HUES6 (cell line): ENCODE measurements around the gene CPSF4L.

Source experiments
- H3K27ac ChIP-seq: 2 replicates; pipeline ENCODE4 v1.7.0; 2013; ENCODE audit warnings: low read depth, mild to moderate bottlenecking, low read length, inconsistent platforms
- H3K27me3 ChIP-seq: 2 replicates; pipeline ENCODE4 v1.6.1; 2013; ENCODE audit warnings: low read length; ENCODE audit not compliant: control insufficient read depth, insufficient read depth
- H3K36me3 ChIP-seq: 2 replicates; pipeline ENCODE4 v1.6.1; 2013; ENCODE audit warnings: low read length; ENCODE audit not compliant: control insufficient read depth, insufficient read depth
- H3K4me1 ChIP-seq: 2 replicates; pipeline ENCODE4 v1.6.1; 2013; ENCODE audit warnings: low read length; ENCODE audit not compliant: control insufficient read depth, insufficient read depth
- H3K4me3 ChIP-seq: 2 replicates; pipeline ENCODE4 v1.5.1; 2013; ENCODE audit warnings: low read depth, low read length
- H3K9ac ChIP-seq: one replicate; pipeline ENCODE4 v1.6.1; 2013; ENCODE audit warnings: mild to moderate bottlenecking, low read length
- H3K9me3 ChIP-seq: 2 replicates; pipeline ENCODE4 v1.6.1; 2013; ENCODE audit warnings: low read depth, low read length; ENCODE audit not compliant: control insufficient read depth, insufficient read depth

The CPSF4L gene

GRCh38 chr17:73251871-73252270 is 9.8 kb downstream of the CPSF4L start:
- Histone ChIP-seq H3K4me3 (no peak overlapping the region), H3K4me1 (peaks cover 7% of the 10 kb centered on the region), H3K27me3 (no peaks in the 10 kb centered on the region), H3K9ac (no peak overlapping the region), H3K27ac (no peak overlapping the region), H3K36me3 (peaks cover 17% of the 10 kb centered on the region), H3K9me3 (no peaks in the 10 kb centered on the region)

DNA sequence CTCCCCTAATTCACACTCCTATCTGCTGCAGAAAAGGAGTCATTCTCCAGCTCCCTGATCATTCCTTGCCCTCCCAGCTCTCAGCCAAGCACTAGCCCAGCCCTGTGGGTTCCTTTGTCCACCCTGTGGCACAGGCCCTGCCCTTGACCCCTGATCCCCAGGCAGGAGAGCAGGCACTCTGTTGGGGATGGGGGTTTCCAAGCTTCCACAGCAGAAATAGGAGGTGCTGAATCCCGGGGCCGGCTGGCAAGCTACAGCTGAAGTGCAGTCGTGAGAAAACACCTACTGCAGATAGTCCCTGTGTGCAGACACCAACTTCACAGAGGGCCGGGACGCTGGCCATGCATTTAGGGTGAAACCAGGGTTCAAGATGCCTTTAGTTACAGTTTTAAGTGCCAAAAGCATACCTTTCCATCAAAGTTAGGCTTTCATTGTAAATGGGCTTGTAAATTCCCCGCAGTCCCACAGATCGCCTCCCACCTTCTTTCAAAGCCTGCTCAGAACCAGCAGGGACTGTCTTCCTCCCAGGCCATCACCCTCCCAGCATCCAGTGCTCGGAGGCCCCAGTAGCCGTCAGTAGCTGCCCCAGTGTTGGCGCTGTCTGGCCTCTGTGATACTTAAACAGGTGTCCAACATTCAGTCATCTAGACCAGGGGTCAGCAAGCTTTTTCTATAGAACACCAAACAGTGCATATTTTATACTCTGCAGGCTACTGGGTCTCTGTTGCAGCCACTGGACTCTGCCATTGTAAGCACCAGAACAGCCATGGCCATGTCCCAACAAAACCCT is 10.6 kb downstream of the CPSF4L start:
- no peak overlapping the region for H3K27ac ChIP-seq
- peaks cover 3% of the 10 kb centered on the region for H3K4me1 ChIP-seq
- H3K9me3 ChIP-seq = no peaks in the 10 kb centered on the region
- H3K9ac ChIP-seq = no peak overlapping the region
- H3K4me3 ChIP-seq = no peak overlapping the region
- peaks cover 21% of the 10 kb centered on the region for H3K36me3 ChIP-seq
- H3K27me3 ChIP-seq = no peaks in the 10 kb centered on the region

GRCh38 chr17:73249700-73250099 is 12.0 kb downstream of the CPSF4L start:
- H3K4me3 ChIP-seq = no peak overlapping the region
- H3K36me3 ChIP-seq = peaks cover 29% of the 10 kb centered on the region
- no peak overlapping the region for H3K9ac ChIP-seq
- no peaks in the 10 kb centered on the region; the same call in 1 of the 2 replicates for H3K4me1 ChIP-seq
- no peaks in the 10 kb centered on the region for H3K9me3 ChIP-seq
- no peak overlapping the region for H3K27ac ChIP-seq
- H3K27me3 ChIP-seq = no peaks in the 10 kb centered on the region

DNA sequence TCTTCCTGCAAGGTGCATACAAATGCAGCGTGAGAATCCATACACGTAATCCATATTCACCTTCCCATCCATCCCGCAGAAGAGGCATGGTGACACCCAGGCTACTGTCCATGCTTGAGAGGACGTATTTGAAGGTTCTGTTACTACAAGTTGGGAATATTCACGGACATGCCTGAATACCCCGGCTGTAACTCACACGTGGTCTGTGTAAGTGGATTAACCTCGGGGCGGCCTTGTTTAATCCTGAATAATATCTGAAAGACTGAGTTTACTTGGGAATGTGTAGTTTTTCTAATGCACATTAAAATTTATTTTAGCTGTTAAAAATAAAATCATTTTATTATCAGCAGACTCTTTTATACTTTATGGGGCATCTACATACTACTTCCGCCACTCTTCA is 13.1 kb downstream of the CPSF4L start:
- Histone ChIP-seq H3K27ac (no peak overlapping the region), H3K27me3 (no peaks in the 10 kb centered on the region), H3K4me1 (no peaks in the 10 kb centered on the region; the same call in 1 of the 2 replicates), H3K9ac (no peak overlapping the region), H3K4me3 (no peak overlapping the region), H3K9me3 (no peaks in the 10 kb centered on the region), H3K36me3 (peaks cover 36% of the 10 kb centered on the region)

- Histone ChIP-seq H3K36me3 (peaks cover 40% of the 10 kb centered on the region), H3K27me3 (no peaks in the 10 kb centered on the region), H3K4me3 (no peak overlapping the region), H3K4me1 (no peaks in the 10 kb centered on the region), H3K9ac (no peak overlapping the region), H3K27ac (no peak overlapping the region), H3K9me3 (no peaks in the 10 kb centered on the region)
These were observed 14.0 kb downstream of the CPSF4L start for GRCh38 chr17:73247726-73248125.

DNA sequence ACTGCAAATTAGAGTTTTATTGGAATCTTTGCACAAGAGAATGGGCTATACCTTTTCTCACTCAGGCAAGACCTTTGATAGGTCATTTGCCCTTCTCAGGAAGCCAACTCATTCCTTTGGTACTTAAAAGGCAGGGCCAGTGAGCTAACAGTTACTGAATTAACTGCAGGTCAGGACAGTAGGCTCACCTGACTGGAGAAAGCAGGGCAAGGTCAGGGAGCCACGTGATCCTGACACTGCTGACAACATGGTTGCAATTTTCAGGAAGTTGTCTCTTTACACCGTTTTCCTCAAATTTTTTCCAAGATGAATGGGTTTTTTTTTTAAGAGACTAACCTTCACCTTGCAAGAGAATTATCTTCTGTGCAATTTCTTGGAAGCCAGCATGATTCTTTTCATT is 21.1 kb downstream of the CPSF4L start:
- H3K9ac ChIP-seq = no peak overlapping the region
- H3K36me3 ChIP-seq = peaks cover 69% of the 10 kb centered on the region
- no peak overlapping the region for H3K4me3 ChIP-seq

GRCh38 chr17:73237714-73238113 is 24.0 kb downstream of the CPSF4L start:
- Histone ChIP-seq H3K4me3 (no peak overlapping the region), H3K4me1 (peaks cover 5% of the 10 kb centered on the region; the same call in 1 of the 2 replicates), H3K9me3 (no peaks in the 10 kb centered on the region), H3K27ac (no peak overlapping the region), H3K9ac (no peak overlapping the region), H3K36me3 (peaks cover 61% of the 10 kb centered on the region), H3K27me3 (no peaks in the 10 kb centered on the region)

More for the DNA sequence above, 21.1 kb downstream of the CPSF4L start:
- H3K27me3 ChIP-seq = no peaks in the 10 kb centered on the region
- no peaks in the 10 kb centered on the region for H3K9me3 ChIP-seq
- H3K4me1 ChIP-seq = no peaks in the 10 kb centered on the region
- H3K27ac ChIP-seq = no peak overlapping the region

DNA sequence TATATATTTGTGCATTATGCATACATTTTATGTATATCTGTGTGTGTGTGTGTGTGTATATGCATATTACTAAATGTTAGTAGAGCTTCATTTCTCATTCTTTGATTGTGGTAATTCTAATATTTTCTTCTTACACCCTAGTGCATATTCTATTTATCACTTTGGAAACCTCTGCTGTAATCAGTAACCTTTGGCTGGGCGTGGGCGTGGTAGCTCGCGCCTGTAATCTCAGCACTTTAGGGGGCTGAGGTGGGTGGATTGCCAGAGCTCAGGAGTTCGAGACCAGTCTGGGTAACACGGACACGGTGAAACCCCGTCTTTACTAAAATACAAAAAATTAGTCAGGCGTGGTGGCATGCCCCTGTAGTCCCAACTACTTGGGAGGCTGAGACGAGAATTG is 26.9 kb downstream of the CPSF4L start:
- Histone ChIP-seq H3K27ac (no peak overlapping the region), H3K9ac (no peak overlapping the region), H3K27me3 (no peaks in the 10 kb centered on the region), H3K4me1 (peaks cover 5% of the 10 kb centered on the region; the same call in 1 of the 2 replicates), H3K36me3 (peaks cover 45% of the 10 kb centered on the region), H3K9me3 (no peaks in the 10 kb centered on the region), H3K4me3 (no peak overlapping the region)

DNA sequence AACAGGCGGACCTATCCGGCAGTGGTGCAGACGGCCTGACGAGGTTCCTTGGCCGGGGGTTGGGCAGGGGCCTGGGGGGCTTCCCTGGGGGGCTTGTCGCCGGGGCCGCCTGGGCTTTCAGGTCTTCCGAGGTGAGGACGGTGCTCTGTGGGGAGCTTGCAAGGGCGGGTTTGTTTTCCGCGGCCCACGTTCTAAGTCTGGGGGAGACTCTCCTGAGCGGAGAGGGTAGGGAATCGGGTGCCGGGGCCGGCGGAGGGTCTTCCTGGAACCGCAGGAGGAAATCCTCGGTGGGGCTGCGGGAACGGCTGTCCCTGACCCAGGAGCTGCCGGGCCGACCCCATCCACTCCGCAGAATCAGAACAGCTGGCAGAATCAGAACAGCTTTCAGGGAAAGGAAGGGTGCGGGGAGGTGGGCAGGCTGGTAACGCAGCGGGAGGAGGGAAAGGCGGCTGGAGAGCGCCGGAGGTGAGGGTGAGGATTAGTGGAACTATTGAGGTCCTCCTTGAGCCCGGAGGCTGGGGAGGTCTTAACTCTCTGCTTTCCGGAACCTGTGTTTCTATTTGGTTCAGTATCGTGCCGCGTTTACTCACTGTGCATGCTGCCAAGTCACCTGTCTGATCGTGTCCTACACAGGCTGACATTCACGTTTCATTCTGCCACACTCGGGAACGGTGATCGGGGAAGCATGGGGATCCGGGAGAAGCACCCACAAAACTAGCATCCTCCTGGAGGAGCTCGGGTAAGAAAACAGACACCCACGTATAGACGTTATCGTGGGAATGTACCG is 28.9 kb downstream of the CPSF4L start:
- peak overlapping the region; percentile 80 for H3K4me3 ChIP-seq
- H3K36me3 ChIP-seq = peaks cover 30% of the 10 kb centered on the region
- H3K9ac ChIP-seq = peak overlapping the region; percentile 88
- H3K27ac ChIP-seq = peak overlapping the region; percentile 89; the same call in 1 of the 2 replicates
- H3K9me3 ChIP-seq = no peaks in the 10 kb centered on the region
- no peaks in the 10 kb centered on the region for H3K27me3 ChIP-seq
- H3K4me1 ChIP-seq = peaks cover 20% of the 10 kb centered on the region

DNA sequence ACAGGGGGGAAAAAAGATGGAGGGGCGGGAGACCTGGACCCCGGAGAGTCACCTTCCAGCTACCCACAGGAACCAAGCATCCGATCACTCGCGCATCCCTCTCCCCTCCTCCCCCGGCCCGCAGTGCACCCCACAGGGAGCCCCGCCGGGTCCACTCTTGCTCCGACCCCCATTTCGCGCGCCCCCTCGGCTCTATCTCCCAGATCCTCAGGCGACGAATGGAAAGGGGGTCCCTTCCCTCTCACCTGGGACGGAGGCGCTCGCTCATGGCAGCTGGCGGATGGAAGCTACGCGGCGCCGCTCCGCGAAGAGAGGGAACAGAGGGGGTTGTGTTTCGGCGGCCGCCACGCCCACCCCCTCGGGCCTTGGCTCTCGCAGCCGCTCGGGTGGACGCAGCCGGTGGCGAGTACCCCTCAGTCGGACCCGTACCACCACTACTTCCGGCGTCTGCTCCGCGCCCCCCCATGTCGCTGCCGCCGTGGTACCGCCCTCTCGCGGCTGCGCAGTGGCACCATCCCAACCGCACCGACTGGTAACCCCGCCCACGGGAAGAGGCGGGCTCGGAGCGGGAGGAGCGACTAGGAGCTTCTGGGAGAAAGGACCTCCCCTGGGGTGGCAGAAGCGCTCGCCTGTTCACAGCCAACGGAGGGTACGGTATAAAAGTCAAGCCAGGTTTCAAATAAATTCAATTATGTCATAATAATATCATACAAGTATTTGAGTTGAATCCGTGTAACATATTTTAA is 29.7 kb downstream of the CPSF4L start:
- Histone ChIP-seq H3K9ac (peak overlapping the region; percentile 91), H3K4me1 (peaks cover 28% of the 10 kb centered on the region), H3K27me3 (no peaks in the 10 kb centered on the region), H3K27ac (peak overlapping the region; percentile 89; the same call in 1 of the 2 replicates), H3K4me3 (peak overlapping the region; percentile 80), H3K36me3 (peaks cover 23% of the 10 kb centered on the region), H3K9me3 (no peaks in the 10 kb centered on the region)
